Bronchial epithelial cell (primary cell): ENCODE measurements around the gene C19orf53. TPM values are rescaled to one million over a fixed set of nuclear protein-coding genes. Genes with fewer than 3 reads are reported as not detected.
"Not testable (repeated sequence)": the region's sequence is repeated elsewhere in the genome, so short reads cannot be mapped to it uniquely, and the experiment has no call there.

Experiments
- DNase-seq: peaks from one replicate; pipeline ENCODE4 v3.0.0-alpha.2; 2010; ENCODE audit warnings: low read depth
- FAIRE-seq: peaks from 2 replicates; lab custom pipeline; 2011; peaks lifted over from hg19 to GRCh38; lab: Jason Lieb, UNC
- H3K27me3 ChIP-seq: 2 replicates; pipeline ENCODE4 v1.5.1; 2011; ENCODE audit warnings: low read length; ENCODE audit not compliant: control insufficient read depth, insufficient read depth
- H3K36me3 ChIP-seq: 2 replicates; pipeline ENCODE4 v1.5.1; 2011; ENCODE audit warnings: low read length; ENCODE audit not compliant: control insufficient read depth, insufficient read depth
- H3K4me3 ChIP-seq: 2 replicates; pipeline ENCODE4 v1.5.1; 2011; ENCODE audit warnings: mild to moderate bottlenecking, low read depth, low read length, control low read depth
- CTCF ChIP-seq: IDR thresholded peaks from 2 replicates; pipeline ENCODE4 v1.5.1; 2011; ENCODE audit warnings: mild to moderate bottlenecking, moderate library complexity, low read length, control low read depth, inconsistent platforms; ENCODE audit not compliant: insufficient read depth, severe bottlenecking
- total RNA-seq: library from RNA; depleted of rRNA; stranded (reverse); fragments of >200 nt; gene quantifications from 2 replicates; pipeline ENCODE4 v1.2.1, GENCODE V29; 2014

C19orf53 gene
- total RNA-seq, 1 donor from 2014 or later = 55.5 TPM

- H3K27me3 ChIP-seq = no peaks in the 10 kb centered on the region
- TF ChIP-seq CTCF = no peak
- no peak for FAIRE-seq
- H3K4me3 ChIP-seq = no peak overlapping the region
- no peak for DNase-seq
- peaks cover 14% of the 10 kb centered on the region for H3K36me3 ChIP-seq
Observed at GRCh38 chr19:13770013-13770635, 4.1 kb upstream of the C19orf53 start.

- no peak for FAIRE-seq
Observed at GRCh38 chr19:13778398-13778797, 4.1 kb downstream of the C19orf53 start.

GRCh38 chr19:13778847-13779246 is 4.6 kb downstream of the C19orf53 start:
- TF ChIP-seq CTCF = no peak
- no peak for DNase-seq
- no peak for FAIRE-seq
- Histone ChIP-seq H3K27me3 (no peaks in the 10 kb centered on the region), H3K4me3 (no peak overlapping the region), H3K36me3 (peaks cover 8% of the 10 kb centered on the region)

More at GRCh38 chr19:13778398-13778797, 4.1 kb downstream of the C19orf53 start:
- no peak for TF ChIP-seq CTCF
- Histone ChIP-seq H3K36me3 (peaks cover 8% of the 10 kb centered on the region), H3K27me3 (no peaks in the 10 kb centered on the region), H3K4me3 (no peak overlapping the region)
- no peak for DNase-seq

- not testable (repeated sequence) for H3K4me3 ChIP-seq, H3K36me3 ChIP-seq, FAIRE-seq, DNase-seq, H3K27me3 ChIP-seq
Observed at GRCh38 chr19:13779794-13780193, 5.5 kb downstream of the C19orf53 start.

GRCh38 chr19:13781547-13781946 is 7.3 kb downstream of the C19orf53 start:
- DNase-seq = peak; percentile 72
- no peak for TF ChIP-seq CTCF
- Histone ChIP-seq H3K27me3 (no peaks in the 10 kb centered on the region), H3K4me3 (no peak overlapping the region), H3K36me3 (peaks cover 8% of the 10 kb centered on the region)
- no peak for FAIRE-seq

- Histone ChIP-seq H3K36me3 (peaks cover 8% of the 10 kb centered on the region), H3K27me3 (no peaks in the 10 kb centered on the region), H3K4me3 (no peak overlapping the region)
- DNase-seq (no peak), FAIRE-seq (no peak)
- TF ChIP-seq CTCF = no peak
Observed at GRCh38 chr19:13782537-13782936, 8.3 kb downstream of the C19orf53 start.
